GM15510 (cell line): ENCODE data around the gene IER2.

Experiments
- POLR2A ChIP-seq: IDR thresholded peaks from 3 replicates; pipeline ENCODE4 v1.6.1; 2011; ENCODE audit warnings: borderline replicate concordance; ENCODE audit not compliant: insufficient read length; ENCODE audit errors: extremely low read depth

The IER2 gene

DNA sequence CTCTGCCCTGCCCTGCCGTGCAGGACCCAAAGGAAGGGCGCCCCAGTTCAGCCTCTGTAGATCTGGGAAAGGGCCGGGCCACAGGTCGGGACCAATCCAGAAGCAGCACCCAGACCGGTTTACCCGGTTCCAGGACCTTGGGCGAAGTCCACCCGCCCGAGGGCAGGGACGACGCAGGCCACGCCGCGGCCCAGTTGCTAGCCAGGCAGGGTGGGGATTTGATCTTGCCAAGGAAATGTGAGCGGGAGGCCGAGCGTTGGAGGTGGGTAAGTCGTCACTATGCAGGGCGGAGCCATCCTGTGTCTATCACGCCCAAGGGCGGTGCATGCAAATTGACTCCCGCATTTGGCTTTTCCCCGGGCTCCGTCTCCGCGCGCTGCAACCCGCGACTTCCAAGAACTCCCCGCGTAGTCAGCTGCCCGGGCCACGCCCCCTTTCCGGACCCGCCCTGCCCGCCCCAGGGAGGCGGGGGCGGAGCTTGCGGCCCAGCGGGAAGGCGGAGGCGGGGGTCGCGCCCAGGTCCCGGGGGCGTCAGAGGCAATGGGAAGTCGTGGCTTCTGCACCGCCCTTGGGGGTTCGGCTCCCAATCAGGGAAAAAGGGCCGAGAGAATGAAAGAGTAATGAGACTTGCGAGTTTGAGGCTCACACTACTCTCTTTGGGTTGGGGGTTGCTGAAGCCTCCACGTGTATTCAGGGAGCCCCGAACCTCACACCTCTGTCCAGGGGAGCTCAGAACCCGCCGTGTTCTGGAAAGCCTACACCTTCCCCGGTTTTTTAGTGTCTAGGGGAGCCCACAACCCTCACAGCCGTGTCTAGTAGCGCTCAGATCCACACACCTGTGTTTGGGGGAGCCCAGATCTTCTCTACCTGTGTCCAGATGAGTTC lies 12.8 kb downstream of the IER2 start:
- peak; percentile 71 for TF ChIP-seq POLR2A

- TF ChIP-seq POLR2A: no peak
These were observed 13.6 kb downstream of the IER2 start for GRCh38 chr19:13163609-13164342.

DNA sequence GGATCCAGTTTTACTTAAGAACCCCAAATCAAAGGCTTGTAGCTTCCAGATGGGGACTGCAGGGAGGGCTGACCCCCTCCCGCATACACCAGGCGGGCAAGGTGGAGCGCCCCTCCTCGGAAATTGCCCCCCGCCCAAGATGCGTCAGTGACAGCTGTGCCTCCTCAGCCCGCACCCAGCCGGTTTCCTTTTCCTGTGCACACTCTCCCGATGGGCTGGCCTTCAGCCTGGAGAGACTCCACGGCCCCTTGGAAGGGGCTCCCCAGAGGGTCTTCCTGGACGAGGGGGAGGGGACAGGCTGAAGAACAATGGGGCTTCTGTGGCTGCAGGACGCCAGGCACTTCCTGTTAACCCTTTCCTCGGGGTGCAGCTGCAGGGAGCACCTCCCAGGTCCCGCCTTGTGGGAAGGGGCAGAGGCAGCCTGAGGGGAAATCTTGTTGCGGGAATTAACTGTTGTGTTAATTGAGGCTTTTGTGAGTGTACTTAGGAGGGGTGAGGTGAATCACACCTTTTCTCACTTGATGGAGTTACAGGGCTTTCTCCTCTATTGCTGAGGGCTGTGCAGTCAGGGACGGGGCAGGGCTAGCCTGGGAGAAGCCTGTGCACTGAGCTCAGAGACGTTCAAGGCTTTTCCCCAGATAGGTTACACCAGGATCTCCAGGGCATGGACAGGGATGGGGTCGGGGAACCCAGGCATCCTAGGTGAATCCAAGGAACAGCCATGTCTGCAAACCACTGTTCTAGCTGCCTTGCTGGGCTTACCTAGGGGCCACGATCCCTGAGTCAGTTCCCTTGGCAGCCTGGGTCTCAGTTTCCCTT lies 14.3 kb downstream of the IER2 start:
- TF ChIP-seq POLR2A: no peak

DNA sequence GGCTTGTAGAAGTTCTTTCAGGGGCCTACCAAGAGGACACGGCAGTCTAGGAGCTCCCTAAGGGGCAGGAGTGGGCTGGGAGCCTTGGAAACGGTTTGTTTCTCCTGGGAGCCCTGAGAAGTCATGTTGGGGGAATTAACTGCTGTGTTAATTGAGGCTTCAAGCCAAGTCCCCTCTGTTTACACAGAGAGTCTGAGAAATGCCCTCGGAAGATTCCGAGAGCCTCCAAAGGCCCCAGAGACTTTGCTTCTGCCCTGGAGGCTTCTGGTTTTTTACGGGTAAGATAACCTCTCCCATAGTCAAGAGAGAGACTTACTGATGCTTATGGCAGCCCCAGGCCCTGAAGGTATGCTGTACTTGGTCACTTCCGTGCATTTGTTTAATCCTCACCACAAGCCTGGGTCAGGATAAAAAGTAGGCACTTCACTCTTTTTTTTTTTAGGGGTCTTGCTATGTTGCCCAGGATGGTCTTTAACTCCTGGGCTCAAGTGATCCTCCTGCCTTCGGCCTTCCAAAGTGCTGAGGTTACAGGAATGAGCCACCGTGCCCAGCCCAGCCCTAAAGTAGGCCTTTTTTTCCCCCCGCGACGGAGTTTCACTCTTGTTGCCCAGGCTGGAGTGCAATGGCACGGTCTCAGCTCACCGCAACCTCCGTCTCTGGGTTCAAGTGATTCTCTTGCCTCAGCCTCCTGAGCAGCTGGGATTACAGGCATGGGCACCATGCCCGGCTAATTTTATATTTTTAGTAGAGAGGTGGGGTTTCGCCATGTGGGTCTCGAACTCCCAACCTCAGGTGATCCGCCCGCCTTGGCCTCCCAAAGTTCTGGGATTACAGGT lies 15.2 kb downstream of the IER2 start:
- no peak for TF ChIP-seq POLR2A

DNA sequence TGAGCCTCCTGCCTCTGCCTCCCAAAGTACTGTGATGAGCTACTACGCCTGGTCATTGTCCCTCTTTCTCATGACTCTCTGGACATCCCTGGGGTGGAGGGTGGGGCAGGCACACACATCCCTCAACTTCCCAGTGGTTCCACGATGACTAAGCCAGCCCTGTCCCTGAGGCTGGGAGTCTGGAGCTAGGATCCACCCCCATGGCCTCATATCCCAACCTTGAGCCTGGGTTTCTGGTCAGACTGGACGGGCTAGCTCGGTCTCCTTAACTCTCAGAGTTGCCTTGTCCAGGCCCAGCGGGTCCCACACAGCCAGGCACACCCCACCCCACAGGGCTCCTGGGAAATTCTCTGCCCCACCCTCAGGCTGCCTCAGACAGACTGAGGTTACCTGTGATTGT lies 19.6 kb downstream of the IER2 start:
- no peak for TF ChIP-seq POLR2A

- no peak for TF ChIP-seq POLR2A
These were observed 20.9 kb downstream of the IER2 start for GRCh38 chr19:13171146-13171545.

- TF ChIP-seq POLR2A: no peak
These were observed 22.3 kb downstream of the IER2 start for GRCh38 chr19:13172346-13173138.

DNA sequence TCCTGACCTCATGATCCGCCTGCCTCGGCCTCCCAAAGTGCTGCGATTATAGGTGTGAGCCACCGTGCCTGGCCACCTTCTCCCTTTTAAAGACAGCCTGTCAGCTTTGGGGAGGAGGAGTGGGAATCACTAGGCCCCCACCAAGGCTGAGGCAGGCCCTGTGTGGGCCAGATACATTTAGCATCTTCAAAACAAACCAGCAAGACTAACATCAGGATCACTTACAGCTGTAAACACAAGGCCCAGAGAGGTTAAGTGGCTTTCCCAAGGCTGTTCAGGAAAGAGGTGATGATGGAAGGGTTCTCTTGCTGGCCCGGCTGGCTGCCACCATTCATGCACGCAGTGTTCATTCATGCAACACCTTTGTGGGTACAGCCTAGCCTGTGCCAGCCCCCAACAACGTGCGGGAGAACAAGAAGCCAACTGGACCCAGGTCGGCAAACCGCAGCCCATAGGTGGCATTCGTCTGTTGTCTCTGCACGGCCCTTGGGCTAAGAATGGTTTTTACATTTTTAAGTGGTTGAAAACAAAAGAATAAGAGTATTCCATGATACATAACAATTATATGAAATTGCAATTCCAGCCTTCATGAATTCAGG lies 23.0 kb downstream of the IER2 start:
- TF ChIP-seq POLR2A: no peak

GRCh38 chr19:13176345-13176744 lies 26.1 kb downstream of the IER2 start:
- TF ChIP-seq POLR2A: no peak

DNA sequence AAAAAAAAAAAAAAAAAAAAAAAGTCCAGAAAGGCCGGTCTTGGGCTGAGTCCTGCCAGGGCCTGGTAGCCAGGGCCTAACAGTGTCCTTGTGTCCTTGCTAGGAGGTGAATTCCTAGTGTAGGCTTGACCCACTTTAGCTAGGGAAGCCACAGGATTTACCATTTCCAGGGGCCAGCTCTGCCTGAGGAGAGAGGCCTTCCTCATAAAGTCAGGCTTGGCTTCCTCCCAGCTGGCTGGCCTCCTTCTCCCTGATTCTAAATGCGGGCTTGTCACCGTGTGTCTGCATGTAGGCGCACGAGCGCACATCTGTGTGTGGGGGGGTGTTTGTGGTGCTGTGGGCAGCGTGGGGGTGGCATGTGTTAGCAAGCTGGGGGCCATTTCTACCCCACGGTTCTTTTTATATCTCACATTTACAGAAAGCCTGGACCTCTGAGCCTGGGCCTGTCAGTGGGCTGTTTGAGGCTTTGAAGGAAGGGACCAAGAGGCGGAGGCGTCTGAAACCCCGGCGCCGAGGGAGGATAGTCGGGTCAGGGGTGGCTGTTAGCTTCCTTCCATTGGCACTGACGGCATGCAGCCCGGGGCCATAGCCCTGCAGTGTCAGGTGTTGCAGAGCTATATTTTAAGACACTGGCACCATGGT lies 31.7 kb downstream of the IER2 start:
- TF ChIP-seq POLR2A: no peak

GRCh38 chr19:13187419-13187818 lies 37.2 kb downstream of the IER2 start:
- no peak for TF ChIP-seq POLR2A

DNA sequence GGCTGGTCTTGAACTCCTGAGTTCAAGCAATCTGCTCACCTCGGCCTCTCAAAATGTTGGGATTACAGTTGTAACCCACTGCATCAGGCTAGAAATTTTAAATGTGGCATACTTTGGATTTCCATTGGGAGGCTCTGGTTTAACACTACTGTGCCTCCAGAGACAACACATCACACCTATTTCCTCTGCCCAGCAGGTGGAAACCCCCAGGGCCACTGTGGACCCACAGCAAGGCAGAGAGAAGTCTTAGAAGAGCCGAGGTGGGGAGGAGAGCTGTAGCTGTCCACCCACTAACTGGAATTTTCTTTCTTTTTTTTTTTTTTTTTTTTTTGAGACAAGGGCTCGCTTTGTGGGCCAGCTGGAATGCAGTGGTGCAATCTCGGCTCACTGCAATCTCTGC lies 39.4 kb downstream of the IER2 start:
- no peak for TF ChIP-seq POLR2A
